Loucy (cell line): Measurements from ENCODE around the gene GBF1.
"Not testable (repeated sequence)": the region's sequence is repeated elsewhere in the genome, so short reads cannot be mapped to it uniquely, and the experiment has no call there.

Experiments
- H2AFZ ChIP-seq: fragments of 200-600 bp; sonication (generic); 2 replicates; pipeline ENCODE4 v1.6.0; 2016; ENCODE audit warnings: antibody characterized with exemption, mild to moderate bottlenecking, low read length, moderate library complexity
- H3F3A ChIP-seq: fragments of 200-600 bp; 2 replicates; pipeline ENCODE4 v1.6.0; 2016; ENCODE audit warnings: antibody characterized with exemption, low read depth, mild to moderate bottlenecking
- H3K27me3 ChIP-seq: fragments of 200-600 bp; sonication (generic); 2 replicates; pipeline ENCODE4 v1.6.1; 2014; ENCODE audit warnings: low read length, mild to moderate bottlenecking; ENCODE audit not compliant: insufficient read depth, poor library complexity, severe bottlenecking
- H3K36me3 ChIP-seq: fragments of 200-600 bp; sonication (generic); 2 replicates; pipeline ENCODE4 v1.6.1; 2016; ENCODE audit warnings: low read length; ENCODE audit not compliant: insufficient read depth
- H3K4me1 ChIP-seq: fragments of 200-600 bp; sonication (generic); 2 replicates; pipeline ENCODE4 v1.5.1; 2014; ENCODE audit warnings: low read length, mild to moderate bottlenecking; ENCODE audit not compliant: insufficient read depth, poor library complexity, severe bottlenecking
- H3K4me2 ChIP-seq: fragments of 200-600 bp; sonication (generic); 2 replicates; pipeline ENCODE4 v1.6.0; 2014; ENCODE audit warnings: antibody characterized with exemption, low read length, low read depth, mild to moderate bottlenecking; ENCODE audit not compliant: poor library complexity, severe bottlenecking
- H3K4me3 ChIP-seq: fragments of 200-600 bp; sonication (generic); 2 replicates; pipeline ENCODE4 v1.5.1; 2014; ENCODE audit warnings: low read length, mild to moderate bottlenecking, mixed read lengths; ENCODE audit not compliant: poor library complexity, severe bottlenecking
- H3K79me2 ChIP-seq: fragments of 200-600 bp; sonication (generic); 2 replicates; pipeline ENCODE4 v1.6.1; 2014; ENCODE audit warnings: low read length; ENCODE audit not compliant: insufficient read depth
- H3K9ac ChIP-seq: fragments of 200-600 bp; sonication (generic); 2 replicates; pipeline ENCODE4 v1.6.0; 2014; ENCODE audit warnings: mild to moderate bottlenecking, low read depth, low read length, moderate library complexity; ENCODE audit not compliant: poor library complexity, severe bottlenecking
- H3K9me2 ChIP-seq: fragments of 200-600 bp; sonication (generic); replicated peaks from 2 replicates; pipeline ENCODE4 v1.6.1; 2016; ENCODE audit warnings: low read depth, low read length, mixed read lengths
- H3K9me3 ChIP-seq: fragments of 200-600 bp; sonication (generic); 2 replicates; pipeline ENCODE4 v1.6.1; 2014; ENCODE audit warnings: mild to moderate bottlenecking, antibody characterized with exemption, low read length, low read depth; ENCODE audit not compliant: insufficient read depth
- H4K20me1 ChIP-seq: fragments of 200-600 bp; sonication (generic); 2 replicates; pipeline ENCODE4 v1.6.0; 2014; ENCODE audit warnings: antibody characterized with exemption, low read length, mild to moderate bottlenecking; ENCODE audit not compliant: insufficient read depth, poor library complexity, severe bottlenecking
- EZH2phosphoT487 ChIP-seq: fragments of 200-600 bp; IDR thresholded peaks from 2 replicates; pipeline ENCODE4 v1.6.1; 2018; ENCODE audit warnings: antibody characterized with exemption, mild to moderate bottlenecking, moderate library complexity, borderline replicate concordance
- TF ChIP-seq, protein P1 (sequence below): fragments of 200-600 bp; sonication (generic); conservative IDR thresholded peaks from 2 replicates; pipeline ENCODE4 v1.5.1; 2014; ENCODE audit warnings: mild to moderate bottlenecking, antibody characterized with exemption, low read length

GBF1 gene

DNA sequence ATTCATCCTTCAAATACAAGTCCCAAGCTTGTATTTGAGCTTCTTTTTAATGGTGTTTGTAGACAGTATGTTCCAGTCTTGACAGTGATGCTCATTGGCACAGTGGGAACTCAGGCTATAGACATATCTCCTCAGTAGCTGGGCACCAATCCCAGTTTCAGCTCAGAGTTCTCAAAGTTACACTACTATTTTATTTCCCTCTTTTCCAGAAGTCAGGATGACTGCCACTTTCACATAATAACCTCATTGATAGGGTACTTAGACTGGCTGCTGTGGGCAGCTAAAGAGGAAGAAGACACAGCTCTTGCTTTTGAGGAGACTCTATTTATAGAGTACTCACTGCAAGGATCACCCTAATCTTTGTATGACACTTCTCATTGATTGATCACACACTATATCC lies 2.4 kb downstream of the GBF1 start:
- Histone ChIP-seq H3K79me2 (peaks cover 72% of the 10 kb centered on the region), H3K4me2 (peak overlapping the region; percentile 93), H3K9me2 (no peaks in the 10 kb centered on the region), H3K9ac (peak overlapping the region; percentile 73), H3F3A (no peaks in the 10 kb centered on the region), H4K20me1 (peaks cover 55% of the 10 kb centered on the region), H3K36me3 (no peaks in the 10 kb centered on the region), H3K9me3 (no peaks in the 10 kb centered on the region), H3K4me3 (peak overlapping the region; percentile 92), H2AFZ (no peak overlapping the region), H3K27me3 (no peaks in the 10 kb centered on the region), H3K4me1 (peaks cover 37% of the 10 kb centered on the region)
- TF ChIP-seq EZH2phosphoT487, result no peak
- TF ChIP-seq, protein P1, sequence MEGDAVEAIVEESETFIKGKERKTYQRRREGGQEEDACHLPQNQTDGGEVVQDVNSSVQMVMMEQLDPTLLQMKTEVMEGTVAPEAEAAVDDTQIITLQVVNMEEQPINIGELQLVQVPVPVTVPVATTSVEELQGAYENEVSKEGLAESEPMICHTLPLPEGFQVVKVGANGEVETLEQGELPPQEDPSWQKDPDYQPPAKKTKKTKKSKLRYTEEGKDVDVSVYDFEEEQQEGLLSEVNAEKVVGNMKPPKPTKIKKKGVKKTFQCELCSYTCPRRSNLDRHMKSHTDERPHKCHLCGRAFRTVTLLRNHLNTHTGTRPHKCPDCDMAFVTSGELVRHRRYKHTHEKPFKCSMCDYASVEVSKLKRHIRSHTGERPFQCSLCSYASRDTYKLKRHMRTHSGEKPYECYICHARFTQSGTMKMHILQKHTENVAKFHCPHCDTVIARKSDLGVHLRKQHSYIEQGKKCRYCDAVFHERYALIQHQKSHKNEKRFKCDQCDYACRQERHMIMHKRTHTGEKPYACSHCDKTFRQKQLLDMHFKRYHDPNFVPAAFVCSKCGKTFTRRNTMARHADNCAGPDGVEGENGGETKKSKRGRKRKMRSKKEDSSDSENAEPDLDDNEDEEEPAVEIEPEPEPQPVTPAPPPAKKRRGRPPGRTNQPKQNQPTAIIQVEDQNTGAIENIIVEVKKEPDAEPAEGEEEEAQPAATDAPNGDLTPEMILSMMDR, result no peak

DNA sequence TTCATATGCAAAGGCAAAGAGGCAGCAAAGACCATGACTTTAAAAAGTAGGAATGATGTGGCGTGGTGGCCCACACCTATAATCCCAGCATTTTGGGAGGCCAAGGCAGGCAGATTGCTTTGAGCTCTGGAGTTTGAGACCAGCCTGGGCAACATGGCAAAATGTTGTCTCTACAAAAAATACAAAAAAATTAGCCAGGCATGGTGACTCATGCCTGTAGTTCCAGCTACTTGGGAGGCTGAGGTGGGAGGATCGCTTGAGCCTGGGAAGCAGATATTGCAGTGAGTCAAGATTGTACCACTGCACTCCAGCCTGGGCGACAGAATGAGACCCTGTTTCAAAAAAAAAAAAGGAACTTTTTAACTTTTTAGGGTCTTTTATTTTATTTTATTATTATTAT lies 7.2 kb downstream of the GBF1 start:
- H3K27me3 ChIP-seq, H3K4me3 ChIP-seq, H2AFZ ChIP-seq, H3F3A ChIP-seq, H3K9ac ChIP-seq, H3K9me3 ChIP-seq, H3K36me3 ChIP-seq, H3K4me2 ChIP-seq, H3K9me2 ChIP-seq: not testable (repeated sequence)
- peaks cover 95% of the 10 kb centered on the region for H3K79me2 ChIP-seq
- peaks cover 59% of the 10 kb centered on the region for H4K20me1 ChIP-seq
- H3K4me1 ChIP-seq, result peaks cover 19% of the 10 kb centered on the region

DNA sequence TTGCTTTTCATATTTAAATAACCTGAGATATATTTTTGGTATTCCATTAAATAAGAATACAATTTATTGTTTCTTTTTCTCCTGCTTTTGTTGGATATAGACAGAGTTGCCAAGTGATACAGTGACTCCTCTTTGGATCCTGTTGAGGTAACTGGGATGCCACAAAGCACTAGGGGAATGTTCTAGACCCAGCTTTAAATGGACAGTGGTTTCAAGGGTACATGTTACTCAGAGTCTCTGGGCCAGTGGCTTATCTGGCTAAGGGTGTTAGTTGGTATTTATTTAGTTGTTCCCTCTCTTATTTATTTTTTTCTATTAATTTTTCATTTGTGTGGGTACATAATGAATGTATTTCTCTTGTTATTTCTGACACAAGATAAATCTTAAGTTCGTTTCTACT lies 9.1 kb downstream of the GBF1 start:
- Histone ChIP-seq H3K4me1 (no peaks in the 10 kb centered on the region), H3K9ac (no peak overlapping the region), H2AFZ (no peak overlapping the region), H4K20me1 (peaks cover 40% of the 10 kb centered on the region), H3K4me3 (no peak overlapping the region), H3K9me3 (no peaks in the 10 kb centered on the region), H3K4me2 (no peak overlapping the region), H3K27me3 (no peaks in the 10 kb centered on the region), H3F3A (no peaks in the 10 kb centered on the region), H3K79me2 (peaks cover 83% of the 10 kb centered on the region), H3K36me3 (peaks cover 8% of the 10 kb centered on the region; the same call in 1 of the 2 replicates), H3K9me2 (no peaks in the 10 kb centered on the region)
- no peak for TF ChIP-seq EZH2phosphoT487
- TF ChIP-seq, protein P1, result no peak

DNA sequence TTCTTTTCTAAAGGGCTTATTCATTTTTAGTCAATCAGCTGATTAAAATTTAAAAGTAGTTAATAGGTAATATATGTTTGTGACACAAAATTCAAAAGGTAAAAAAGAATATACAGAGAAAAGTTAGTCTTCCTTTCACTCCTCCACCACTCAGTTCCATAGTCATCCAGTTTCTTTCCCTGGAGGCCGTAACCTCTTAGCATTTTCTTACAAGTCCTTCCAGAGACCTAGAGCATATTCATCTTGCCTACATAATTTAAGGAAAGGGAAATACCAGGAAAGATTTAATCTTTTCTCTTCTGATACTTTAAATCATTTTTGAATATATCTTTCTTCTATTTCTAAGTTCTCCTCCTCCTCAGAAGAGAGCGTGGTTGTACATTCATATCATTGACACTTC lies 10.1 kb downstream of the GBF1 start:
- Histone ChIP-seq H2AFZ (no peak overlapping the region), H3K79me2 (peaks cover 73% of the 10 kb centered on the region)

More for the DNA sequence above, 10.1 kb downstream of the GBF1 start:
- Histone ChIP-seq H3K4me1 (no peaks in the 10 kb centered on the region), H3K4me2 (no peak overlapping the region), H3K27me3 (no peaks in the 10 kb centered on the region), H3F3A (no peaks in the 10 kb centered on the region), H3K9me2 (no peaks in the 10 kb centered on the region), H3K9ac (no peak overlapping the region), H3K36me3 (peaks cover 17% of the 10 kb centered on the region; the same call in 1 of the 2 replicates), H4K20me1 (peaks cover 32% of the 10 kb centered on the region), H3K9me3 (no peaks in the 10 kb centered on the region), H3K4me3 (no peak overlapping the region)
- TF ChIP-seq EZH2phosphoT487, result no peak
- TF ChIP-seq, protein P1, result no peak
